GM20000 (cell line): ENCODE measurements around the gene CLSTN2.

Experiments
- DNase-seq: peaks from one replicate; pipeline ENCODE4 v3.0.0; 2012; ENCODE audit warnings: low spot score
- CTCF ChIP-seq: IDR thresholded peaks from 2 replicates; pipeline ENCODE4 v1.5.1; 2012; ENCODE audit warnings: mild to moderate bottlenecking, control low read depth; ENCODE audit errors: extremely low read depth, missing control alignments

The CLSTN2 gene

DNA sequence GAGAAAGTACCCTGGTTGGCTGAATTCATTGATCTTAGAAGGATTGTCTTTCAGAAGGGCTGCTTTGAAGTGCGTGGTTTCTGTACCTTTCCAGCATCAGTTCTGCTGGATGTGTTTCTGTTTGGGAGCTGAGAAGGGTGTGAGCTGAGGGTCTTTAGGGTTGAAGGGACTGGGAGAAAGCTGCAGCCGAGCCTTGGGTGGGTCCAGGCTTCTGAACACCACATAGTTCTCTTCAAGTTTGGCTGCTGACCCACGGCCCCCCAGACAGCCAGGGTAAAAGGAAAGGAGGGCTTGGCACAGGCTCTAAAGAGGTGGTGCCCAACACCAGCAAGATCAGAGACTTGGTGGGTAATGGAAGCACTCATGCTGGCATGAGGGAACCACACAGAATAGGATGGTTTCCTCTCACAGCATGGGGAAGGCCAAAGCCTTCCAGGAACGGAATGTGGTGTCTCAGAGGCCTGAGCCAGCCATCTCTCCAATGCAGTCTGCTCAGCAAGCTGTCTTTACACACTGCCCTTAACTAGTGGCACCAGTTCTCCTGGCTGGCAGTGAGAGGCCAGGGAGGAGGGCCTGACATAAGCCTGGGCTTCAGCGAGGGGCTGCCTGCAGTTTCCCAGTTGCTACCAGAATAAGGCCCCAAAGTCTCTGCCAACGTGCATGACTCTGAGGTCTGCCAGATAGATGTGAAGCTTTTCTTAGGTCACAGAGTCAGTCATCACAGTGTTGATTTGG is 503.9 kb downstream of the CLSTN2 start:
- no peak for DNase-seq
- TF ChIP-seq CTCF: no peak

DNA sequence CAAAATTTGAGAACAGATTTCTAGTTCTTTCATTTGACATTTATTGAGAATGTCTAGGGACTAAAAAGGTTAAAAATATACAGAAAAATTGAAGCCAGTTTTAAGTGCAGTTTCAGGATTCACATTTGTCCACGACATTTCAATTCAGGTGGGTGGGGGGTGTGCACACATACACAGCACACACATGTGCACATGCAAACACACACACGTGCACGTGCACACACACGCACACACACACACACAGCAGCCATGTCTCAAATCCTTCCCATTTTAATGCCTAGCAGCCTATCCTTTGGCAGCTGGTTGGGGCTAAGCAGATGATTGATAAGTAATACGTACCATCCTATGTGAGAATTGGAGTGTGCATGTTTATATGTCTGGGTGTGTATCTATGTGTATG is 504.5 kb downstream of the CLSTN2 start:
- no peak for TF ChIP-seq CTCF
- no peak for DNase-seq

DNA sequence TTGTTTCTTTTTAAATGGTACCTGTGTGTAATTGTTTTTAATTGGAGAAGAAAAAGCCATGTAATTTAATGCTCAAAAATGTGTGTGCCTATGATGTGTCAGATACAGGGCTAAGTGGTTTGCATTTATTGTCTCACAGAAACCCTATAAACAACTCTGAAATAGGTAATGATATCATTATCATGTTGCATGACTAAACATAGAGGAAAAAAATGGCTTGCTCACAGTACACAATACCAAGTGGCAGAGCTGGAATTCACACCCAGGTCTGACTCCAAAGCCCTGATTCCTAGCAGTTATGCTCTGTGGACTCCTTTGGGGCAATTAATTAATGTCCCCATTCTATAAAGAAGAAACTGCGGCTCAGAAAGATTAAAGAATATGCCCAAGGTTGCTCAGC is 505.5 kb downstream of the CLSTN2 start:
- no peak for TF ChIP-seq CTCF
- DNase-seq: no peak

DNA sequence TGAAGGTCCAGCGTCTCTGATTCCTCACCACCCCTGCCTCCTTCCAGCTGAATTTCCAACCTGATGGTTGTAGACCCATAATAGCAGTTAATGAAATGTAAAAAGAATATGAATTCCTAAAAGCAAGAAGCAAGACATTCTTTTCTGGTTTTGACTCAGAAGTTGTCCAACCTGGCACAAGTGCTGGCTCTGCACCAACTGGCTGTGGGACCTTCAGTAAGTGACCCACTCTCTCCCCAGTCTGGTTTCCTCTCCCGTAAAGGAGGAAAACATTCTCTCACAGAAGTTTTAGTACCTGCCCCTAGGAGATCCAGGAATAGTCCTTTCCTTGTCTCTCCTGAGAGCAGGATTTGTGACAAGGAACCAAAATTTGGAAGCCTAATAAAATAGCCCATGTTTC is 506.0 kb downstream of the CLSTN2 start:
- DNase-seq: no peak
- no peak for TF ChIP-seq CTCF

DNA sequence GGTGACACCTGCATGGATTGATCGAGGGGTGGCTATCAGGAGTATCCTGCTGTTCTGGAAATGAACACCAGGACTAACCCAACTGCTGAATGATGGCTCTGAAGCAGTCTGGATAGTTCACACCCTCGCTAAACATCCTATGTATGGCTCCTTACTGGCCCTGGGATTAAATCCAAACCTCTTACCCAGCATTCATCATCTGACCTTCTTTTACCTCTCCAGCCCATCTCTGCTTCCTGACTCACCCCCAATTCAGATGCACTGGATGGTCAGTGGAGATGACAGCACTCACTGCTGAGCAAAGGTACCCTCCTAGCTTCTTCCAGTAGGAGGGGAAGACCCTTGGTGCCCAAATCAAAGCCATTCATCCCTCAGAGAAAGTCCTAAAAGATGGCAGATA is 507.6 kb downstream of the CLSTN2 start:
- no peak for TF ChIP-seq CTCF
- DNase-seq: no peak

- DNase-seq: no peak
- TF ChIP-seq CTCF: no peak
Measured at GRCh38 chr3:140443073-140443472, 508.1 kb downstream of the CLSTN2 start.

DNA sequence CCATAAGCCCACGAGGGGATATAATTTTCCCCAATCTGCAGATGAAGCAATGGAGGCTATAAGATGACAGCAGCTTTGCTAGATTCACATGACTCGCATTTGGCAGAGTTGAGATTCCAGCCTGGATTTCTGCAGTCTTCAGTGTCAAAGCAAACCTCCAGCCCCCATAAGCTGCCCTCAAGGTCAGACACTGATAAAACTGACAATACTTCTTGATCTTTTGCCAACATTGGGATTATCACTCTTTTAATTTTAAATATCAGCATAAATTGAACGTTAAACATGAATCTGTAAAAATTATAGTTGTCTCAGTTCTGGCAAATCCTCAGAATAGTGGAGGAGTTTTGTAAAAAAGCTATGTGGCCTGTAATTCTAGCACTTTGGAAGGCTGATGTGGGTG is 508.8 kb downstream of the CLSTN2 start:
- no peak for TF ChIP-seq CTCF
- DNase-seq: no peak
